GM12865 (cell line): ENCODE results near the gene CAPS2.
"Not testable (repeated sequence)": the region's sequence is repeated elsewhere in the genome, so short reads cannot be mapped to it uniquely, and the experiment has no call there.

Source experiments
- DNase-seq: peaks from one replicate; pipeline ENCODE4 v3.0.0; 2010; ENCODE audit warnings: low read depth
- H3K4me3 ChIP-seq: 2 replicates; pipeline ENCODE4 v1.5.1; 2011; ENCODE audit warnings: mild to moderate bottlenecking, low read depth, low read length, control low read depth
- TF ChIP-seq, protein P1 (sequence below): IDR thresholded peaks from 2 replicates; pipeline ENCODE4 v1.5.1; 2011; ENCODE audit warnings: low read length, control low read depth, low read depth, inconsistent platforms; ENCODE audit not compliant: insufficient read depth; ENCODE audit errors: missing control alignments

CAPS2 gene

DNA sequence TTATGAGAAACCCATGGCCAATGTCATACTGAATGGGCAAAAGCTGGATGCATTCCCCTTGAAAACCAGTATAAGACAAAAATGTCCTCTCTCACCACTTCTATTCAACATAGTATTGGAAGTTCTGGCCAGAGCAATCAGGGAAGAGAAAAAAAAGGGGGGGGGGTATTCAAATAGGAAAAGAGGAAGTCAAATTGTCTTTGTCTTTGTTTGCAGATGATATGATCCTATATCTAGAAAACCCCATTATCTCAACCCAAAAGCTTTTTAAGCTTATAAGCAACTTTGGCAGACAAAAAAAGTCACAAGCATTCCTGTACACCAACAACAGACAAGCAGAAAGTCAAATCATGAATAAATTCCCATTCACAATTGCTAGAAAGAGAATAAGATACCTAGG lies 23.9 kb upstream of the CAPS2 start:
- TF ChIP-seq, protein P1, sequence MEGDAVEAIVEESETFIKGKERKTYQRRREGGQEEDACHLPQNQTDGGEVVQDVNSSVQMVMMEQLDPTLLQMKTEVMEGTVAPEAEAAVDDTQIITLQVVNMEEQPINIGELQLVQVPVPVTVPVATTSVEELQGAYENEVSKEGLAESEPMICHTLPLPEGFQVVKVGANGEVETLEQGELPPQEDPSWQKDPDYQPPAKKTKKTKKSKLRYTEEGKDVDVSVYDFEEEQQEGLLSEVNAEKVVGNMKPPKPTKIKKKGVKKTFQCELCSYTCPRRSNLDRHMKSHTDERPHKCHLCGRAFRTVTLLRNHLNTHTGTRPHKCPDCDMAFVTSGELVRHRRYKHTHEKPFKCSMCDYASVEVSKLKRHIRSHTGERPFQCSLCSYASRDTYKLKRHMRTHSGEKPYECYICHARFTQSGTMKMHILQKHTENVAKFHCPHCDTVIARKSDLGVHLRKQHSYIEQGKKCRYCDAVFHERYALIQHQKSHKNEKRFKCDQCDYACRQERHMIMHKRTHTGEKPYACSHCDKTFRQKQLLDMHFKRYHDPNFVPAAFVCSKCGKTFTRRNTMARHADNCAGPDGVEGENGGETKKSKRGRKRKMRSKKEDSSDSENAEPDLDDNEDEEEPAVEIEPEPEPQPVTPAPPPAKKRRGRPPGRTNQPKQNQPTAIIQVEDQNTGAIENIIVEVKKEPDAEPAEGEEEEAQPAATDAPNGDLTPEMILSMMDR: no peak
- no peak for DNase-seq
- no peak overlapping the region for H3K4me3 ChIP-seq

DNA sequence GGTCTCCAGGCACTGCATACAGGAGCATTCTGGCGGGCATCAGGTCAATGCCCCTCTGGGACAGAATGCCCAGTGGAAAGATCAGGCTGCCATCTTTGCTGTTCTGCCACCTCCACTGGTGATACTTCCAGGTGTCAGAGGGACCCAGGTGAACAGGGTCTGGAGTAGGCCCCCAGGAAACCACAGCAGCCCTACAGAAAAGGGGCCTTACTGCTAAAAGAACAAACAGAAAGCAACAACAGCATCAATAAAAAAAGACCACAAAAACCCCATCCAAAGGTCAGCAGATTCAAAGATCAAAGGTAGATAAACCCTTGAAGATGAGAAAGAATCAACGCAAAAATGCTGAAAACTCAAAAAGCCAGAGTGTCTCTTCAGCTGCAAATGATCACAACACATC lies 20.3 kb upstream of the CAPS2 start:
- no peak for DNase-seq
- TF ChIP-seq, protein P1: no peak
- H3K4me3 ChIP-seq: no peak overlapping the region

DNA sequence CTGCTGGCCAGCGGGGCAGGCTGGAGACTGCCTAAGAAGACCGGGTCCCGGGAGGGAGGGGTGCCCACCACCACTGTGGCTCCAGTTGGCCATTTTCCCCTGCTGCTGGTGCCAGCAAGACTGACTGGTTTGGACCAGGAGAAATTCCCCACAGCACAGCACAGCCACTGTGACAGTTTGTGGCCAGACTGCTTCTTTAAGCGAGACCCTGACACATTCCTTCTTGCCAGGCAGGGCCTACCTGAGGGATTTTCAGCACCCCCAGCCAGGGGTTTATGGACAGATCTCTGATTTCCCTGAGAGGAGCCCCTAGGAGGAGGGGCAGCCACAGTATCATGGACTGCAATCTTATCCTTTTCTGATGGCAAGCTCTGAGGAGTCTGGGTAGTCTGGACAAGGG lies 19.8 kb upstream of the CAPS2 start:
- no peak overlapping the region for H3K4me3 ChIP-seq
- DNase-seq: no peak
- TF ChIP-seq, protein P1: no peak

DNA sequence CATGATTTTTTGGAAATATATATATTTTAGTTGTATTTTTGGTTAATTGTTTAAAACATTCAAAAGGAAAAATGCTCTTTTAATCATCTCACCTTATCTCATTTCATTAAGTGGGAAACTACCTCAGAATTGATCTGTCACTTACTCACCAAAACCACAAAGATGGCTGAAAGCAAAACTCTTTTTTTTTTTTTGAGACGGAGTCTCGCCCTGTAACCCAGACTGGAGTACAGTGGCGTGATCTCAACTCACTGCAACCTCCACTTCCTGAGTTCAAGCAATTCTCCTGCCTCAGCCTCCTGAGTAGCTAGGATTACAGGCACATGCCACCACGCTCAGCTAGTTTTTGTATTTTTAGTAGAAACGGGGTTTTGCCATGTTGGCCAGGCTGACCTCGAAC lies 16.1 kb upstream of the CAPS2 start:
- not testable (repeated sequence) for H3K4me3 ChIP-seq, DNase-seq

DNA sequence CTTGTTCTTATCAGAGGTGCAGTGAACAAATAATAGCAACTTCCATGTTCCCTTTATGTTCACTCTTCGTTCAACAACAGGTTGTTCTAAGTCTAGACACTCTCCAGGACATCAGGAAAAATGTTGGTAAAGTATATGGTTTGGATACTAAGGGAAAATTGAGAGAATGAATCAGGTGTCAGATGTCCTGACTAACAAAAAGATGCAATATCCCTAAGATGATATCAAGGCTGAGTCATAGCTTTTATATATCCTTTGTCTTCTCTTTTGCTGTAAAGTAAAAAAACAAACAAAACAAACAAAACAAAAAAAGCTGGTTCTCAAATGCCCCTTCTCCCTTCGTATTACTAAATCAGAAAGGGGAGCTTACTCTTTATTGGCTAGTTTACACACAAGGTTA lies 15.4 kb upstream of the CAPS2 start:
- TF ChIP-seq, protein P1: no peak
- DNase-seq: no peak
- no peak overlapping the region for H3K4me3 ChIP-seq

DNA sequence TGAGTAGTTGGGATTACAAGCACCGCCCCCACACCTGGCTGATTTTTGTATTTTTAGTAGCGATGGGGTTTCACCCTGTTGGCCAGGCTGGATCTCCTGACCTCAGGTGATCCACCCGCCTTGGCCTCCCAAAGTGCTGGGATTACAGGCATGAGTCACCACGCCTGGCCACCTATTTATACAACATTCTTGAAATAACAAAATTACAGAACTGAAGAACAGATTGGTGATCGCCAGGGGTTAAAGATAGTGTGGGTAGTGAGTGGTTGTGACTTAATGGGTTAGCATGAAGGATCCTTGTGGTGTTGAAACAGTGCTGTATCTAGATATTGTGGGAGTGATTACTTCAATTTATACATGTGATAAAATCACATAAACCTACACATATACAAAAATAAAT lies 11.7 kb upstream of the CAPS2 start:
- TF ChIP-seq, protein P1: no peak
- DNase-seq: no peak
- H3K4me3 ChIP-seq: no peak overlapping the region

DNA sequence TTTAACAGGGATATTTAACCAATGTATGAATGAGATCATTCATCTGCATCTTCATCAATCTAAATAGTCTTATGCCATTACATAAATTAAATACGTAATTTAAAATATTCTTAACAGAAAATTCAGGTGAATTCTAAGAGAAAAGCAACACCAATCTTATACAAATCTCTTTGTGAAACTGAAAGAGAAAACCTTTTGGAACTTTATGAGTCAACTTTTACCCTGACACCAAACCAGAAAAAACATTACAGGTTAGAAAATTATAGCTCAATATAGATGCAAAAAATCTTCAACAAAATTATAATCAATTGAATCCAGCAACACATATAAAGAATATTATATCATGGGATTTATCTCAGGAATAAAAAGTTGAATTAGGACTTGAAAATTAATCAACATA lies 7.8 kb upstream of the CAPS2 start:
- TF ChIP-seq, protein P1: no peak
- DNase-seq: no peak
- H3K4me3 ChIP-seq: no peak overlapping the region
